Thoracic aorta (tissue), 2 donors: ENCODE data around the gene GREB1L. TPM values are rescaled to one million over a fixed set of nuclear protein-coding genes. Genes with fewer than 3 reads are reported as not detected.

Experiments used
- ATAC-seq: fragments of 150-250 bp; one replicate; pipeline ENCODE4 v1.8.0; 2017; ENCODE audit warnings: low read depth; ENCODE audit not compliant: insufficient number of reproducible peaks, low FRiP score
- DNase-seq: peaks from one replicate; pipeline ENCODE4 v3.0.0-alpha.2; 2020; ENCODE audit warnings: low spot score
- H3K27ac ChIP-seq, 2 donors: fragments of 200-600 bp; sonication (generic); 1 replicate in 1 of 2; 2 replicates in 1 of 2; pipeline ENCODE4 v1.5.1; 2016; ENCODE audit warnings: mild to moderate bottlenecking in 2 of 2, moderate library complexity in 2 of 2
- H3K27me3 ChIP-seq: fragments of 200-600 bp; sonication (generic); replicated peaks from 2 replicates; pipeline ENCODE4 v1.6.0; 2016; ENCODE audit warnings: mild to moderate bottlenecking; ENCODE audit not compliant: insufficient read depth
- H3K36me3 ChIP-seq: fragments of 200-600 bp; sonication (generic); one replicate; pipeline ENCODE4 v1.5.1; 2016
- H3K4me1 ChIP-seq, 2 donors: fragments of 200-600 bp; sonication (generic); 1 replicate in 1 of 2; 2 replicates in 1 of 2; pipeline versions ENCODE4 v1.5.1 to v1.6.0; 2016; ENCODE audit warnings: low read depth in 2 of 2, mild to moderate bottlenecking in 1 of 2; ENCODE audit not compliant: control insufficient read depth in 1 of 2
- H3K4me3 ChIP-seq: fragments of 200-600 bp; sonication (generic); 2 replicates; pipeline ENCODE4 v1.5.1; 2016; ENCODE audit warnings: mild to moderate bottlenecking
- H3K9me3 ChIP-seq: fragments of 200-600 bp; sonication (generic); 2 replicates; pipeline ENCODE4 v1.5.1; 2016
- CTCF ChIP-seq: fragments of 200-600 bp; sonication (generic); IDR thresholded peaks from one replicate; pipeline ENCODE4 v1.5.1; 2019; ENCODE audit warnings: antibody characterized with exemption
- total RNA-seq, 2 donors: library from RNA; depleted of rRNA; stranded (reverse); fragments of >200 nt; gene quantifications; one replicate each; pipeline versions ENCODE4 v1.1.0 to v1.2.3, GENCODE V29; 2016

The GREB1L gene
- total RNA-seq, 2 donors from 2014 or later, result 12.7 to 20.0 TPM

GRCh38 chr18:21507913-21508701 is 266.1 kb downstream of the GREB1L start:
- no peak overlapping the region for H3K4me3 ChIP-seq
- H3K4me1 ChIP-seq, result no peaks in the 10 kb centered on the region
- no peak for ATAC-seq
- no peak overlapping the region for H3K27ac ChIP-seq
- TF ChIP-seq CTCF, result no peak
- DNase-seq, result no peak
- no peaks in the 10 kb centered on the region for H3K9me3 ChIP-seq
- no peaks in the 10 kb centered on the region for H3K27me3 ChIP-seq
- peaks cover 17% of the 10 kb centered on the region for H3K36me3 ChIP-seq

- no peaks in the 10 kb centered on the region for H3K27me3 ChIP-seq
- no peak for DNase-seq
- no peak overlapping the region for H3K4me3 ChIP-seq
- no peaks in the 10 kb centered on the region for H3K9me3 ChIP-seq
- no peak for TF ChIP-seq CTCF
- H3K4me1 ChIP-seq, result no peaks in the 10 kb centered on the region
- no peak for ATAC-seq
- peaks cover 26% of the 10 kb centered on the region for H3K36me3 ChIP-seq
- no peak overlapping the region for H3K27ac ChIP-seq
Observed at GRCh38 chr18:21509062-21509461, 267.0 kb downstream of the GREB1L start.

GRCh38 chr18:21513292-21513691 is 271.3 kb downstream of the GREB1L start:
- Histone ChIP-seq H3K9me3 (no peaks in the 10 kb centered on the region), H3K36me3 (peaks cover 18% of the 10 kb centered on the region), H3K4me1 (no peaks in the 10 kb centered on the region), H3K4me3 (no peak overlapping the region), H3K27me3 (no peaks in the 10 kb centered on the region), H3K27ac (no peak overlapping the region)
- TF ChIP-seq CTCF, result no peak
- no peak for ATAC-seq
- no peak for DNase-seq

GRCh38 chr18:21513741-21514140 is 271.7 kb downstream of the GREB1L start:
- H3K4me1 ChIP-seq, result no peaks in the 10 kb centered on the region
- H3K27me3 ChIP-seq, result no peaks in the 10 kb centered on the region
- ATAC-seq (no peak), DNase-seq (no peak)
- H3K27ac ChIP-seq, result no peak overlapping the region
- H3K36me3 ChIP-seq, result peaks cover 16% of the 10 kb centered on the region
- no peak overlapping the region for H3K4me3 ChIP-seq
- TF ChIP-seq CTCF, result no peak
- no peaks in the 10 kb centered on the region for H3K9me3 ChIP-seq

GRCh38 chr18:21522530-21522929 is 280.5 kb downstream of the GREB1L start:
- H3K9me3 ChIP-seq, result no peaks in the 10 kb centered on the region
- DNase-seq (no peak), ATAC-seq (no peak)
- H3K27me3 ChIP-seq, result no peaks in the 10 kb centered on the region
- TF ChIP-seq CTCF, result no peak
- H3K4me3 ChIP-seq, result no peak overlapping the region
- H3K27ac ChIP-seq, result no peak overlapping the region
- H3K4me1 ChIP-seq, result peaks cover 7 to 12% of the 10 kb centered on the region in 2 donors
- peaks cover 3% of the 10 kb centered on the region for H3K36me3 ChIP-seq
